H9 (cell line): ENCODE measurements around the gene STRADA. TPM values are rescaled to one million over a fixed set of nuclear protein-coding genes. Genes with fewer than 3 reads are reported as not detected.

Experiments used
- DNase-seq: peaks from one replicate; pipeline ENCODE4 v3.0.0-alpha.2; 2017
- H2AFZ ChIP-seq: one replicate; pipeline ENCODE4 v1.6.1; 2013; ENCODE audit warnings: mild to moderate bottlenecking, low read length, control low read depth, moderate library complexity
- H2AK5ac ChIP-seq: 2 replicates; pipeline ENCODE4 v1.6.1; 2013; ENCODE audit warnings: low read length, control low read depth, mixed read lengths; ENCODE audit not compliant: insufficient read length
- H2BK120ac ChIP-seq: one replicate; pipeline ENCODE4 v1.6.1; 2013; ENCODE audit warnings: low read depth, mild to moderate bottlenecking, low read length, control low read depth, inconsistent platforms; ENCODE audit not compliant: poor library complexity, severe bottlenecking
- H2BK12ac ChIP-seq: 2 replicates; pipeline ENCODE4 v1.6.1; 2013; ENCODE audit warnings: low read length, control low read depth, mixed read lengths, low read depth; ENCODE audit not compliant: insufficient read length
- H2BK15ac ChIP-seq: 2 replicates; pipeline ENCODE4 v1.6.1; 2013; ENCODE audit warnings: low read depth, low read length, control low read depth
- H2BK20ac ChIP-seq: one replicate; pipeline ENCODE4 v1.6.1; 2013; ENCODE audit warnings: low read depth, mild to moderate bottlenecking, low read length, control low read depth, inconsistent platforms; ENCODE audit not compliant: poor library complexity, severe bottlenecking
- H2BK5ac ChIP-seq: 2 replicates; pipeline ENCODE4 v1.6.1; 2013; ENCODE audit warnings: low read length, control low read depth, mixed read lengths; ENCODE audit not compliant: insufficient read length
- H3K14ac ChIP-seq: 2 replicates; pipeline ENCODE4 v1.6.1; 2013; ENCODE audit warnings: low read length, control low read depth; ENCODE audit not compliant: insufficient read depth
- H3K18ac ChIP-seq: 2 replicates; pipeline ENCODE4 v1.6.1; 2013; ENCODE audit warnings: low read depth, mild to moderate bottlenecking, mixed read lengths, low read length, control low read depth; ENCODE audit not compliant: insufficient read length
- H3K23ac ChIP-seq: 2 replicates; pipeline ENCODE4 v1.6.1; 2013; ENCODE audit warnings: low read length, control low read depth, mixed read lengths, low read depth; ENCODE audit not compliant: insufficient read length
- H3K23me2 ChIP-seq: 2 replicates; pipeline ENCODE4 v1.6.1; 2013; ENCODE audit warnings: low read depth, mild to moderate bottlenecking, mixed read lengths, low read length, control low read depth; ENCODE audit not compliant: insufficient read length, poor library complexity, severe bottlenecking
- H3K27ac ChIP-seq: 2 replicates; pipeline ENCODE4 v1.5.1; 2013; ENCODE audit warnings: low read length, control low read depth, mixed read lengths, low read depth; ENCODE audit not compliant: insufficient read length
- H3K27me3 ChIP-seq: 2 replicates; pipeline ENCODE4 v1.6.1; 2013; ENCODE audit warnings: low read length, control low read depth, inconsistent platforms; ENCODE audit not compliant: insufficient read depth
- H3K4ac ChIP-seq: 2 replicates; pipeline ENCODE4 v1.6.1; 2013; ENCODE audit warnings: low read depth, mild to moderate bottlenecking, control low read depth, inconsistent platforms, low read length, moderate library complexity
- H3K4me1 ChIP-seq: 2 replicates; pipeline ENCODE4 v1.6.1; 2013; ENCODE audit warnings: low read length, control low read depth, inconsistent platforms; ENCODE audit not compliant: insufficient read depth
- H3K4me2 ChIP-seq: 2 replicates; pipeline ENCODE4 v1.6.1; 2013; ENCODE audit warnings: low read length, control low read depth, mixed read lengths; ENCODE audit not compliant: insufficient read length, insufficient read depth
- H3K56ac ChIP-seq: 2 replicates; pipeline ENCODE4 v1.6.1; 2013; ENCODE audit warnings: low read depth, mild to moderate bottlenecking, mixed read lengths, low read length, control low read depth; ENCODE audit not compliant: insufficient read length
- H3K79me1 ChIP-seq: 2 replicates; pipeline ENCODE4 v1.6.1; 2013; ENCODE audit warnings: low read depth, mild to moderate bottlenecking, moderate library complexity, low read length, control low read depth, inconsistent platforms; ENCODE audit not compliant: insufficient read depth, poor library complexity, severe bottlenecking
- H3K79me2 ChIP-seq: 2 replicates; pipeline ENCODE4 v1.6.1; 2013; ENCODE audit warnings: low read length, control low read depth, inconsistent platforms; ENCODE audit not compliant: insufficient read depth
- H3K9ac ChIP-seq: 2 replicates; pipeline ENCODE4 v1.6.1; 2013; ENCODE audit warnings: low read length, control low read depth, mixed read lengths; ENCODE audit not compliant: insufficient read length; ENCODE audit errors: extremely low read depth
- H3K9me3 ChIP-seq: one replicate; pipeline ENCODE4 v1.6.1; 2013; ENCODE audit warnings: low read depth, low read length, inconsistent platforms; ENCODE audit not compliant: control insufficient read depth
- H3T11ph ChIP-seq: one replicate; pipeline ENCODE4 v1.6.1; 2013; ENCODE audit warnings: mild to moderate bottlenecking, low read length, control low read depth, inconsistent platforms
- H4K20me1 ChIP-seq: one replicate; pipeline ENCODE4 v1.6.1; 2013; ENCODE audit not compliant: control insufficient read depth, insufficient read length, insufficient read depth
- H4K5ac ChIP-seq: 2 replicates; pipeline ENCODE4 v1.6.1; 2013; ENCODE audit warnings: low read depth, mild to moderate bottlenecking, mixed read lengths, low read length, control low read depth; ENCODE audit not compliant: insufficient read length
- H4K8ac ChIP-seq: replicated peaks from 2 replicates; pipeline ENCODE4 v1.6.1; 2013; ENCODE audit warnings: low read length, control low read depth, mixed read lengths, low read depth; ENCODE audit not compliant: insufficient read length
- H4K91ac ChIP-seq: 2 replicates; pipeline ENCODE4 v1.6.1; 2013; ENCODE audit warnings: low read depth, mild to moderate bottlenecking, moderate library complexity, mixed read lengths, low read length, control low read depth; ENCODE audit not compliant: insufficient read length
- H3K27ac Mint-ChIP-seq, 3 experiments: 2 replicates in 2 of 3; 3 replicates in 1 of 3; pipeline ENCODE4 v1.8.0; 2020 to 2021; ENCODE audit warnings: mixed read lengths in 3 of 3, mild to moderate bottlenecking in 1 of 3, moderate library complexity in 1 of 3
- H3K27me3 Mint-ChIP-seq: 2 replicates; pipeline ENCODE4 v1.8.0; 2021; ENCODE audit warnings: low read depth, mild to moderate bottlenecking, moderate library complexity, mixed read lengths
- H3K36me3 Mint-ChIP-seq, 3 experiments: 2 replicates in 2 of 3; 3 replicates in 1 of 3; pipeline ENCODE4 v1.8.0; 2020 to 2021; ENCODE audit warnings: low read depth in 3 of 3, mixed read lengths in 3 of 3; ENCODE audit not compliant: insufficient read depth in 1 of 3
- H3K4me1 Mint-ChIP-seq, 2 experiments: 2 replicates each; pipeline ENCODE4 v1.8.0; 2020; ENCODE audit warnings: mixed read lengths in 2 of 2
- H3K4me3 Mint-ChIP-seq, 2 experiments: 2 replicates in 1 of 2; 3 replicates in 1 of 2; pipeline ENCODE4 v1.8.0; 2020 to 2021; ENCODE audit warnings: mild to moderate bottlenecking in 2 of 2, mixed read lengths in 2 of 2, moderate library complexity in 1 of 2
- H3K9me3 Mint-ChIP-seq, 2 experiments: 2 replicates in 1 of 2; 3 replicates in 1 of 2; pipeline ENCODE4 v1.8.0; 2020; ENCODE audit warnings: mild to moderate bottlenecking in 2 of 2, mixed read lengths in 2 of 2, moderate library complexity in 1 of 2
- CTCF ChIP-seq: fragments of 200-600 bp; sonication (generic); conservative IDR thresholded peaks from 3 replicates; pipeline ENCODE4 v1.8.0; 2021; ENCODE audit warnings: antibody characterized with exemption, mild to moderate bottlenecking
- WGBS: extraction: QIAGEN DNeasy Blood & Tissue Kit; methylation state at CpG from one replicate; pipeline ENCODE4 v1.1.7; 2013; ENCODE audit warnings: missing lambda C conversion rate, low lambda C conversion rate, mixed read lengths; ENCODE audit not compliant: insufficient read length; ENCODE audit errors: extremely low coverage; 5-methylcytosine and 5-hydroxymethylcytosine counted together
- total RNA-seq: library from RNA; stranded (reverse); gene quantifications from 2 replicates; pipeline ENCODE4 v1.2.1, GENCODE V29; 2021

STRADA gene
- total RNA-seq, 1 experiment from 2014 or later = 35.0 TPM

GRCh38 chr17:63706336-63707082, 35.1 kb downstream of the STRADA start:
- no peak overlapping the region for H3T11ph ChIP-seq
- no peak overlapping the region for H2BK20ac ChIP-seq
- H3K4ac ChIP-seq = no peak overlapping the region
- H3K36me3 Mint-ChIP-seq = peaks cover 13 to 60% (median 43%) of the 10 kb centered on the region in 3 experiments
- no peak overlapping the region for H3K4me2 ChIP-seq
- H3K14ac ChIP-seq = no peak overlapping the region
- H3K27me3 Mint-ChIP-seq = peaks cover 2% of the 10 kb centered on the region; the same call in 1 of the 2 replicates
- H3K27ac ChIP-seq = no peak overlapping the region
- no peak overlapping the region for H2BK12ac ChIP-seq
- no peaks in the 10 kb centered on the region for H3K23me2 ChIP-seq
- H3K27me3 ChIP-seq = no peaks in the 10 kb centered on the region
- H4K8ac ChIP-seq = no peak overlapping the region
- no peak overlapping the region for H2AK5ac ChIP-seq
- no peaks in the 10 kb centered on the region for H3K79me1 ChIP-seq
- DNase-seq = no peak
- no peaks in the 10 kb centered on the region for H3K9me3 ChIP-seq
- no peak overlapping the region for H3K4me3 Mint-ChIP-seq
- H4K20me1 ChIP-seq = no peaks in the 10 kb centered on the region
- H2AFZ ChIP-seq = no peak overlapping the region
- H2BK120ac ChIP-seq = no peak overlapping the region
- H2BK15ac ChIP-seq = no peak overlapping the region
- H3K4me1 ChIP-seq = no peaks in the 10 kb centered on the region
- no peak overlapping the region for H4K91ac ChIP-seq
- no CpG with 5 or more reads among the region's 7 CpGs for WGBS
- no peak overlapping the region for H4K5ac ChIP-seq
- H3K56ac ChIP-seq = no peak overlapping the region
- H2BK5ac ChIP-seq = no peak overlapping the region
- no peak for TF ChIP-seq CTCF
- no peaks in the 10 kb centered on the region for H3K79me2 ChIP-seq
- no peak overlapping the region for H3K9ac ChIP-seq
- H3K27ac Mint-ChIP-seq = no peak overlapping the region; a peak in 1 of 7 replicates
- no peak overlapping the region for H3K18ac ChIP-seq
- no peaks in the 10 kb centered on the region for H3K9me3 Mint-ChIP-seq
- peaks cover 11 to 18% of the 10 kb centered on the region in 2 experiments for H3K4me1 Mint-ChIP-seq
- no peak overlapping the region for H3K23ac ChIP-seq
